Activated CD8-positive, alpha-beta T cell treated with anti-CD3 and anti-CD28 coated beads, Interleukin-2, amount 10 ng/mL, durations not matched to agents 7 days and 5 days (primary cell): ENCODE data around the gene TRIM46. TPM values are rescaled to one million over a fixed set of nuclear protein-coding genes. Genes with fewer than 3 reads are reported as not detected.

ENCODE experiments used
- ATAC-seq: fragments of 150-1000 bp; cut with Tn5 transposase; one replicate; pipeline ENCODE4 v1.10.0; 2021; ENCODE audit warnings: moderate library complexity
- CTCF ChIA-PET: fragments of 350-600 bp; sonication (Branson Sonifier 250); formaldehyde crosslinking; loops from one replicate; lab custom pipeline; 2021; ENCODE audit warnings: antibody characterized with exemption; lab: Charles Lee
- POLR2A ChIA-PET: fragments of 350-600 bp; sonication (Branson Sonifier 250); formaldehyde crosslinking; loops from one replicate; lab custom pipeline; 2021; ENCODE audit warnings: antibody characterized with exemption; lab: Charles Lee
- DNase-seq: peaks from one replicate; pipeline ENCODE4 v3.0.0-alpha.2; 2020
- H3K27ac Mint-ChIP-seq: one replicate; pipeline ENCODE4 v1.8.0; 2021; ENCODE audit warnings: mild to moderate bottlenecking, mixed read lengths
- H3K27me3 Mint-ChIP-seq: one replicate; pipeline ENCODE4 v1.8.0; 2021; ENCODE audit warnings: low read depth, mixed read lengths
- H3K36me3 Mint-ChIP-seq: one replicate; pipeline ENCODE4 v1.8.0; 2021; ENCODE audit warnings: low read depth, mixed read lengths
- H3K4me1 Mint-ChIP-seq: one replicate; pipeline ENCODE4 v1.8.0; 2021; ENCODE audit warnings: low read depth, mixed read lengths
- H3K4me3 Mint-ChIP-seq: one replicate; pipeline ENCODE4 v1.8.0; 2021; ENCODE audit warnings: mild to moderate bottlenecking, mixed read lengths
- H3K9me3 Mint-ChIP-seq: one replicate; pipeline ENCODE4 v1.8.0; 2022; ENCODE audit warnings: mixed read lengths; ENCODE audit not compliant: insufficient read depth
- total RNA-seq, 2 experiments: library from RNA; stranded (reverse); gene quantifications; one replicate each; pipeline ENCODE4 v1.2.3, GENCODE V29; 2021

TRIM46 gene
- total RNA-seq, 2 experiments from 2014 or later: 14.6 TPM

DNA sequence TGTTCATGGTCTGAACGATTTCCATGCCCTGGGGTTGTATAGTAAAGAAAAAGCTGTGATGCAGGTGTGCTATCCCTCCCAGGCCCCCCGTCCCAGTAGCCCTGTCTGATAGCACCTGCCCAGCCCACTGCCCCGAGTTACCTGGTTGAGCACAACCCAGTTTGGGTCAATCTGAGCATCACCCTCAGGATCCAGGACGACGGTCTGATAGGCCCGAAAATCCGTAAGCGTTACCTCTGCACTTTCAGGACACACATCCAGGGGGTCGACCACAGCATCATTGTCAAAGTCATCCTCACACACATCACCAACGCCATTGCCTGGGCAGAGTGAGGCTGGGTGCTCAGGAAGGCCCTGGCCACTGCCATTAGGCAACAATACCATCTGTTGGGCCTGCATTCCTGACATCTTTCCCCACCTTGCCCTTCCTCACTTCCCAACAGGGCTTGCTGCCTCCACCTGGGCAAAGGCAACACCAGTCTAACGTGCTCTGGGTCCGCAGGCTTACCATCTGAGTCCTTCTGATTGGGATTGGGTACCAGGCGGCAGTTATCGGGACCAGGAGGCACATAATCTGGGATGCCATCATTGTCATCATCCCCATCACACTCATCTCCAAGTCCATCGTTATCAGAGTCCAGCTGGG lies 24.4 kb downstream of the TRIM46 start:
- Mint-ChIP-seq H3K4me3 (no peak overlapping the region), H3K4me1 (peaks cover 29% of the 10 kb centered on the region), H3K36me3 (no peaks in the 10 kb centered on the region), H3K27ac (no peak overlapping the region), H3K9me3 (no peaks in the 10 kb centered on the region), H3K27me3 (no peaks in the 10 kb centered on the region)
- DNase-seq (no peak), ATAC-seq (no peak)
- ChIA-PET CTCF (interaction anchor here (1.2 to 4.0 kb wide), 2 partner anchors 9 to 52 kb away, joined by 3 to 14 read pairs; partner anchors contain the start of gene THBS3), POLR2A (no interaction called here)

DNA sequence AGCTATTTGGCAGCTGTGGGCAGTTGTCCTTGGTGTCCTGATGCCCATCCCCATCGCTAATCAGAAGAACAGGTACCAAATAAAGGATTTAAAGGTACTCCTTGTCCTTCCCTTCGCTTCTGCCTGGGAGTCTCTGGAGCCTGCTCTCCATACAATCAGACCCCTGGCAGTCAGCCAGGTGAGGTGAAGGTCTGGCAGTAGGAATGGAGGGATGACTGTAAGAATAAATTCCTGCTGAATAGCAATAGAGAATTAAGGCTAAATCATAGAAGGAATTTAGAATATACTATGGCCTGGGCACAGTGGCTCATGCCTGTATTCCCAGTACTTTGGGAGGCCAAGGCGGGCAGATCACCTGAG lies 24.9 kb downstream of the TRIM46 start:
- ATAC-seq: no peak
- Mint-ChIP-seq H3K36me3 (no peaks in the 10 kb centered on the region), H3K27me3 (no peaks in the 10 kb centered on the region), H3K27ac (no peak overlapping the region), H3K4me3 (no peak overlapping the region), H3K9me3 (no peaks in the 10 kb centered on the region), H3K4me1 (peaks cover 24% of the 10 kb centered on the region)
- no peak for DNase-seq
- CTCF ChIA-PET: interaction anchor here (4.0 kb wide), 1 partner anchor 8 kb away, joined by 14 read pairs; the partner anchor contains the start of gene THBS3
- POLR2A ChIA-PET: no interaction called here

DNA sequence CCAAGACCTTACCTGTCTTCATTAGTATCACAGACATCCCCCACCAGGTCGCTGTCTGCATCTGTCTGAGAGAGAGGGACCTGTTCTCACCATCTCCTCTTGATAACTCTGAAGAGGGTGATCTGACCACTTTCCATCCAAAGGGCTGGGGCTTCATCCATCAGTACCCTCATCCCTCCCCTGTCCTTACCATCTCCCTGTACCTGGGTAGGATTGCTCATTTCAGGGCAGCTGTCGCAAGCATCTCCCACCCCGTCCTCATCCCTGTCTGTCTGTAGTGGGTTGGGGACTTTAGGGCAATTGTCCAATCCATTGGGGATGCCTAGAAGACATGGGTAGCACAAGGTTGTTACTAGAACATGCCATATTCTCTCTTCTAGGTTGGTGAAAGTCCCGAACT lies 26.1 kb downstream of the TRIM46 start:
- POLR2A ChIA-PET: no interaction called here
- Mint-ChIP-seq H3K4me3 (no peak overlapping the region), H3K9me3 (no peaks in the 10 kb centered on the region), H3K27me3 (no peaks in the 10 kb centered on the region), H3K4me1 (peaks cover 13% of the 10 kb centered on the region), H3K27ac (no peak overlapping the region), H3K36me3 (no peaks in the 10 kb centered on the region)
- DNase-seq: no peak
- CTCF ChIA-PET: no interaction called here
- no peak for ATAC-seq

DNA sequence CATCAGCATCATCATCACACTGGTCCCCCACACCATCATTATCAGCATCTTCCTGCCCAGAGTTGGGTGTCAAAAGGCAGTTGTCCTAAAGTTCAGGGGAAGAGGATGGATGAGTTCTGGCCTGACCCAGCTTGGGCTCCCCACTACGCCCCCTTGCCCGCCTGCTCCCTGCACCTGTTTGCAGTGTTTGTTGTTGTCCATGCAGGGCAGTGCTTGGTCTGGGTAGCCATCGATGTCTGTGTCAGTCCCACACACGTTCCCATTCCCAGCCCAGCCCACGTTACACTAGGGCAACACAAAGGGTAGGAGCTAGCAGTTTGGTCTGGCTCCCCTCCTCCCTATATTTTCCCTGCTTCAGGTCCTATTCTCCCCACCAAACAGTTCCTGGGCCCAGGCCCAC lies 27.3 kb downstream of the TRIM46 start:
- CTCF ChIA-PET: interaction anchor here (1.1 kb wide), 2 partner anchors 23 to 121 kb away, joined by 3 read pairs; no protein-coding TSS in a partner anchor
- no peaks in the 10 kb centered on the region for H3K9me3 Mint-ChIP-seq

DNA sequence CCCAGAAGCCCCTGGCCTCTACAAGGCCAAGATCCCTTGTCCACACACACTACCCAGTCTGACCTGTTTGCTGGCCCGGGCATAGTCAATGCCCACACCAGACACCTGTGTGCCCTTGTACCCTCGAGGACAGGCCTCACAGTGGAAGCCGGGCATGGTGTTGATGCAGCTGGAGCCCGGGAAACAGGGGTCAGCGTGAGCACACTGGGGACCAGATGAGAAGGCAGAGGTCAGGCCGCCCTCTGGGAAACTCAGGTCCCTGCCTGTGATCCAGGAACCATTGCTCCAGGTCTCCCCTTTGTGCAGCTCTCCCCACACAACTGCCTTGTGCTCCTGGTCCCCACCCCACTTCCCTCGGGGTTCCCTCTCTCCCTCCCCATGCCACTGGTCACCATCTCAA lies 28.5 kb downstream of the TRIM46 start:
- ATAC-seq (no peak), DNase-seq (no peak)
- no peak overlapping the region for H3K4me3 Mint-ChIP-seq
- H3K27ac Mint-ChIP-seq: no peak overlapping the region
- no peaks in the 10 kb centered on the region for H3K9me3 Mint-ChIP-seq
- ChIA-PET CTCF (interaction anchor here (0.9 to 3.3 kb wide), 4 partner anchors 9 to 48 kb away, joined by 3 to 16 read pairs (median 3); partner anchors contain the start of gene KRTCAP2), POLR2A (interaction anchor here (3.4 kb wide), 1 partner anchor 8 kb away, joined by 10 read pairs; no protein-coding TSS in a partner anchor)
- H3K4me1 Mint-ChIP-seq: peaks cover 8% of the 10 kb centered on the region
- no peaks in the 10 kb centered on the region for H3K36me3 Mint-ChIP-seq
- H3K27me3 Mint-ChIP-seq: no peaks in the 10 kb centered on the region

More for the DNA sequence above, 27.3 kb downstream of the TRIM46 start:
- no peaks in the 10 kb centered on the region for H3K27me3 Mint-ChIP-seq
- no peak overlapping the region for H3K4me3 Mint-ChIP-seq
- ATAC-seq (no peak), DNase-seq (no peak)
- POLR2A ChIA-PET: interaction anchor here (1.6 kb wide), 1 partner anchor 26 kb away, joined by 5 read pairs; no protein-coding TSS in a partner anchor
- peaks cover 4% of the 10 kb centered on the region for H3K4me1 Mint-ChIP-seq
- no peaks in the 10 kb centered on the region for H3K36me3 Mint-ChIP-seq
- no peak overlapping the region for H3K27ac Mint-ChIP-seq

DNA sequence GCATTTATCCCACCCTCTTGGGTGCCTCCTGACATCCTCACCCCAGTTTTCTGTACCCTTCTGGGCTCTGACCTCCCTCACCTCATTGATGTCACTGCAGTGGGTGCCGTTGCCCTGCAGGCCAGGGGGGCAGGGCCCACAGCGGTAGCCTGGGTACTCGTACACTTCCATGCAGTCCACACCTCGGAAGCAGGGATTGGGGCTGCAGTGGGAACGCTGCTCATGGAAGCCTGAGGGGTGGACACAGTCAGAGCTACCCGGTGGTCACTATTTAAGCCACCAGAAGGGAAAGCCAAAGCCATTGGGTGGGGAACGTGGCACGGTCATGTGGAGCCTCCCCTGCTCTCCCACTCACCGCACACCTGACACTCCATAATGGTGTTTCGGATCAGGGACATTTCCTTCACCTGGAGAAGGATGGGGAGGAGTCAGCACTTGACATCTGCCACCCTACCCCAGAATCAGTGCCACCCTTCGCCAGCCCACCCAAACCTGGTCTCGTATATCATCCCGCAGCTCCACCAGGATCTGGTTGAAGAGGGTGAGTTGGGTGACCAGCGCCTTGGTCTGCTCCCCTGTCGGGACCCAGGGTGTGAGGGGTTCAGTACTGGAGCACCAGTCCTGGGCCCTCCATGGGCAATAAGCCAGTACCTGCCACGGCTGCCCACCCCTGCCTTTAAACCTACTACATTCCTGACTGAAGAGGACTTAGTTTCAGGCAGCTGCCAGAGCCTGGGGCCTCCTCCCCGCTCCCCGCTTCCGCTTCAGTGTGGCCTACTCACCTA lies 29.3 kb downstream of the TRIM46 start:
- CTCF ChIA-PET: interaction anchor here (0.9 to 7.5 kb wide), 5 partner anchors 9 to 48 kb away, joined by 3 to 134 read pairs (median 6); partner anchors contain the start of gene KRTCAP2
- POLR2A ChIA-PET: interaction anchor here (0.6 to 3.4 kb wide), 3 partner anchors 9 to 721 kb away, joined by 3 to 10 read pairs (median 7); no protein-coding TSS in a partner anchor
- H3K27me3 Mint-ChIP-seq: no peaks in the 10 kb centered on the region

DNA sequence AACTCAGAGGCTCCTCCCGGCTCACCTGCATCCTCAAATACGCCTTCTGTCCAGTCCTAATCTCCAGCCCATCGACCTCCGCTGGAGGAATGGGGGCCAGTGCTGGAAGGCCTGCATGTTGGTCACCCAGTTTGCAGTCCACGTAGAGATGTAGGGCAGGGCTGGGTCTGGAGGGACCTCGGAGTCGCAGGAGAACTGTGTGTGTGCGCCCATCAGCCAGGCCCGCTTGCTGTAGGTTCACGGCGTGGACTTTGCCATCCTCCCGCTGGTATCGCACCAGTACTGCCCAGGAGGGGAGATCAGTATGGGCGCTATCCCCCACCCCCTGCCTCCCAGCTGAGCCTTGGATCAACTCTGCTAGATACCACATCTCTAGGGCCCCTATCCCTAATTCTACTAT lies 31.4 kb downstream of the TRIM46 start:
- POLR2A ChIA-PET: interaction anchor here (2.8 to 3.4 kb wide), 2 partner anchors 11 to 22 kb away, joined by 7 to 10 read pairs; no protein-coding TSS in a partner anchor
- Mint-ChIP-seq H3K4me3 (no peak overlapping the region), H3K27ac (no peak overlapping the region)

More for the DNA sequence above, 29.3 kb downstream of the TRIM46 start:
- H3K9me3 Mint-ChIP-seq: no peaks in the 10 kb centered on the region
- no peaks in the 10 kb centered on the region for H3K36me3 Mint-ChIP-seq
- H3K4me1 Mint-ChIP-seq: peaks cover 13% of the 10 kb centered on the region
- ATAC-seq (no peak), DNase-seq (no peak)
- peak overlapping the region; percentile 56 for H3K27ac Mint-ChIP-seq
- no peak overlapping the region for H3K4me3 Mint-ChIP-seq

DNA sequence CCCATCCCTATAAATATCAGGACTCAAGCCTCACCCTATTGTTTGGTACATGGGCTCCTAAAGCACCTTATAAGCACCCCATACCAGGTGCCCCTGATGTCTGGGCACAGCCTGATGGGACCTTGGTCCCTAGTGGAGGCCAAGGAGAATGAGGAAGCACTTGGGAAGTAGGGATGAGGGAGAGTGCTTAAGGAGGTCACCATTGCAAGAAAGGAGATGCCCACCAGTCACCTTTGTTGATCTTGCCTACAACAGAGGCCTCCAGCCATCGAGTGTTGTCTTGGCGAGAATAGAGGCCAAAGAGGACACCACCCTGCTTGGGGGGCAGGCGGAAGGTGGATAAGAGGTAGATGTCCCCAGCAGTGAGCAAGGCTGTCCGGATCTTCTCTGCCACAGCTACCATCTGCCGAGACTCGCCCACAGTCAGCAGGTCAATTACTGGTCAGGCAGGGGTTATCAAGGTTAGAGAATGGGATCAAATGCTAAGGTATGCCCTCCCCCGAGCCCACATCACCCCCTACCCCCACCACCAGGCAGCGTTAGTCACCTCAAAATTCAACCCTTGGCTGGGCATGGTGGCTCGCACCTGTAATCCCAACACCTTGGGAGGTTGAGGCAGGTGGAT lies 32.4 kb downstream of the TRIM46 start:
- Mint-ChIP-seq H3K36me3 (no peaks in the 10 kb centered on the region), H3K27ac (no peak overlapping the region), H3K9me3 (no peaks in the 10 kb centered on the region), H3K4me3 (no peak overlapping the region), H3K4me1 (peaks cover 30% of the 10 kb centered on the region), H3K27me3 (no peaks in the 10 kb centered on the region)
- POLR2A ChIA-PET: interaction anchor here (0.6 kb wide), 1 partner anchor 19 kb away, joined by 3 read pairs; no protein-coding TSS in a partner anchor
- CTCF ChIA-PET: interaction anchor here (0.9 to 7.5 kb wide), 9 partner anchors 9 to 67 kb away, joined by 4 to 134 read pairs (median 17); partner anchors contain the start of genes CLK2 and KRTCAP2
- DNase-seq (no peak), ATAC-seq (no peak)

More for the DNA sequence above, 31.4 kb downstream of the TRIM46 start:
- CTCF ChIA-PET: interaction anchor here (0.9 to 7.5 kb wide), 4 partner anchors 8 to 21 kb away, joined by 5 to 134 read pairs (median 15); no protein-coding TSS in a partner anchor
- DNase-seq: no peak
- Mint-ChIP-seq H3K36me3 (no peaks in the 10 kb centered on the region), H3K27me3 (no peaks in the 10 kb centered on the region), H3K4me1 (peaks cover 24% of the 10 kb centered on the region), H3K9me3 (no peaks in the 10 kb centered on the region)
- no peak for ATAC-seq

DNA sequence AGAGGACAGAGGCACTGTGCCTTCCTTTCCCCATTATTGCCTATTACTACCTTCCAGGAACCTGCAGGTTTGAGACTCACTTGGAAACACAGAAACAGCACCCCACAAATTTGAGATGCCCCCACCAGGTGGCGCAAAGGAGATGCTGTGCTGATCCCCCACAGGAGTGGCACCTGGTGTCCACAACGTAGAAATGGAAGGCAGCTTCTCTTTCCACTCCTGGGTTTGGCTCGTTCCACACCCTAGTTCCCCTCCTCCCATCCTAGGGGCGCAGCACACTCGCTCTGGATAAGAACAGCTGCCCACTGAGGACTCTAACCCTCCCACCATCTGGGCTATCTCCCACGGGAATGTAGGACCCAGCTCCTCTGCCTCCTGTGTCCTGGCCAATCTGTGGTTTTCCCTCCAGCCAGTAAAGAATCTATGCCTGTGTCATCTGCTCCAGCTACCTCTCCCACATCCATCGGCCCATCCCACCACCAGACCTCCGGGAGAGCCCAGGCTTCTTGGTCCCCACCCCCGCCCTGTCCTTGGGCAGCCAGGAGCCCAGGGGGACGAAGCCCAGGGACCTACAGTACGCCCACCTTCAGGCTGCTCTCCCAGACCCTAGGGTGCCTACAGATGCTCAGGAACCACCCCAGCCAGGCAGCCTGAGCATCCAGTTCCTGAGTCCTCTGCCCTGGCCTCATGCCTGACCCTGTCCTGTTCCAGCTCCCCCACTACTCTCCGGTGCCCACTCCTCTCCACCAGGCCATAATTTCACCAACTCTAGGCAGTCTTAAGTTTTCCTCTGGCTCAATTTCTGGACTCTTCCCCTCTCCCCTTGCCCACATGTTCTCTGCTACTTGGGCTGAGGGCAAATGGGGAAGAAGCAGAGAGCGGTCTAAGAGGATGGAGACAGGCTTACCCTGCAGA lies 33.5 kb downstream of the TRIM46 start:
- H3K4me3 Mint-ChIP-seq: peak overlapping the region; percentile 52
- no peaks in the 10 kb centered on the region for H3K27me3 Mint-ChIP-seq
- peak overlapping the region; percentile 75 for H3K27ac Mint-ChIP-seq
- no peaks in the 10 kb centered on the region for H3K9me3 Mint-ChIP-seq
- DNase-seq: peak; percentile 95
- peaks cover 30% of the 10 kb centered on the region for H3K4me1 Mint-ChIP-seq
- ChIA-PET CTCF (interaction anchor here (0.6 to 7.5 kb wide), 26 partner anchors 9 to 222 kb away, joined by 3 to 134 read pairs (median 6); partner anchors contain the start of genes CLK2 and KRTCAP2), POLR2A (interaction anchor here (0.6 to 3.7 kb wide), 6 partner anchors 11 to 37 kb away, joined by 3 to 39 read pairs (median 13); a partner anchor contains a TSS)
- no peaks in the 10 kb centered on the region for H3K36me3 Mint-ChIP-seq
- ATAC-seq: peak; percentile 54

DNA sequence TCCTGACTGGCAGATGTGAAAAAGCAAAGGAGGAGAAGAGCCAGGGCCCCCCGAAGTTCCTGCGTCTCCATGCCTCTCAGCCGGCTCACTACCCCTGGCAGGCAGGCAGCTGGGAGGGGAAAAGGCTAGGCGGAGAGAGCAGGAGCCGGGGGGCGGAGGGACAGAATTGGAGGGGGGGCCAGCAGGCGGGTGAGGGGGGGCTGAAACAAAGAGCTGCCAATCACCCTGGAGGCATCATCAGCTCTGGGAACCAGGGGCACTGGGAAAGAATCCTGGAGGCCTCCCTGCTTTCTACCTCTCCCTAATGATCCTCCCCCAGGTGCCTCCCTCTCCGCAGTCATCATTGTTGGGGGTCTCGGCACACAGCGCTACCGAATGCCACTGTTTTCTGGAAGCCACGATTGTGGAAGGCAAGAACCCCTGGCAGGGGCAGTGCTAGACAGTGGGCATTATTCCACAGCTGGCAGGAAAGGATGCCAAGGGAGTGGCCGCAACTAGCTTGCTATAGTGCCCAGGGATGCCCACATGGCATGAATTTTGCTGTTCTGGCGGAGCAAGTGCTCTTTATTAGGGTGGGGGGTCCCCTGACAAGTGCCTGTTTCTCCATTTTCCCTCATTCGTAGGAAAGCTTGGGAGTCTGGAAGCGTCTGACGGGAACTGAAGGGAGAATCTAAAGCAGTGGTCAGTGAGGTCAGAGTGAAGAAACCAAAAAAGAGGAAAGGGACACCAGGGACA lies 34.3 kb downstream of the TRIM46 start, which contains the start of gene THBS3:
THBS3 (minus strand) TSS at position 92 of the 735 bp plus-strand sequence; CDS start at position 71, 21 bp downstream.
- peak within 1 kb of the TSS; percentile 92 for H3K27ac Mint-ChIP-seq
- peak within 1 kb of the TSS; percentile 90 for H3K4me3 Mint-ChIP-seq
- H3K27me3 Mint-ChIP-seq: no peaks in the 10 kb centered on the region
- POLR2A ChIA-PET: interaction anchor here (0.6 to 3.7 kb wide), 6 partner anchors 12 to 36 kb away, joined by 3 to 39 read pairs (median 13); a partner anchor contains a TSS
- CTCF ChIA-PET: interaction anchor here (0.6 to 7.5 kb wide), 17 partner anchors 8 to 385 kb away, joined by 3 to 134 read pairs (median 13); partner anchors contain the start of gene KRTCAP2
- H3K9me3 Mint-ChIP-seq: no peaks in the 10 kb centered on the region
- DNase-seq (no peak), ATAC-seq (no peak)
- peaks cover 30% of the 10 kb centered on the region for H3K4me1 Mint-ChIP-seq
- H3K36me3 Mint-ChIP-seq: no peaks in the 10 kb centered on the region
